HG02852 (cell line): Measurements from ENCODE around the gene KCNJ16.

Source experiments
- ATAC-seq: cut with Tn5 transposase; IDR thresholded peaks from one replicate; pipeline ENCODE4 v1.9.1; 2021; ENCODE audit warnings: mild to moderate bottlenecking, moderate library complexity; ENCODE audit not compliant: unreplicated experiment

The KCNJ16 gene

GRCh38 chr17:70067134-70067533, 7.9 kb upstream of the KCNJ16 start:
- no peak for ATAC-seq

- ATAC-seq = no peak
Measured at GRCh38 chr17:70070305-70071027, 4.6 kb upstream of the KCNJ16 start.

- no peak for ATAC-seq
Measured at GRCh38 chr17:70071127-70071526, 3.9 kb upstream of the KCNJ16 start.

GRCh38 chr17:70071620-70072019, 3.4 kb upstream of the KCNJ16 start:
- no peak for ATAC-seq

GRCh38 chr17:70072546-70073309, 2.3 kb upstream of the KCNJ16 start:
- no peak for ATAC-seq

GRCh38 chr17:70073310-70073709, 1.7 kb upstream of the KCNJ16 start:
- no peak for ATAC-seq

- ATAC-seq = no peak
Measured at GRCh38 chr17:70073799-70074198, 1.2 kb upstream of the KCNJ16 start.

GRCh38 chr17:70074236-70074830, 692 bp upstream of the KCNJ16 start:
- ATAC-seq = no peak

- no peak for ATAC-seq
Measured at GRCh38 chr17:70076189-70076588, 1.2 kb downstream of the KCNJ16 start.

- ATAC-seq = no peak
Measured at GRCh38 chr17:70076831-70077230, 1.8 kb downstream of the KCNJ16 start.

GRCh38 chr17:70078549-70078948, 3.5 kb downstream of the KCNJ16 start:
- ATAC-seq = no peak

GRCh38 chr17:70078994-70079531, 4.0 kb downstream of the KCNJ16 start:
- ATAC-seq = no peak

GRCh38 chr17:70080541-70081347, 5.7 kb downstream of the KCNJ16 start:
- no peak for ATAC-seq

GRCh38 chr17:70081885-70082284, 6.9 kb downstream of the KCNJ16 start:
- no peak for ATAC-seq

GRCh38 chr17:70084476-70084875, 9.5 kb downstream of the KCNJ16 start:
- ATAC-seq = no peak

GRCh38 chr17:70086516-70086915, 11.5 kb downstream of the KCNJ16 start:
- ATAC-seq = no peak

- no peak for ATAC-seq
Measured at GRCh38 chr17:70089513-70090148, 14.6 kb downstream of the KCNJ16 start.

- ATAC-seq = no peak
Measured at GRCh38 chr17:70091005-70091568, 16.1 kb downstream of the KCNJ16 start.

GRCh38 chr17:70091696-70092095, 16.7 kb downstream of the KCNJ16 start:
- no peak for ATAC-seq

GRCh38 chr17:70093163-70093562, 18.1 kb downstream of the KCNJ16 start:
- ATAC-seq = no peak
